Right lung (tissue), 5 donors: ENCODE data around the gene ASPSCR1. TPM values are rescaled to one million over a fixed set of nuclear protein-coding genes. Genes with fewer than 3 reads are reported as not detected.

Source experiments
- DNase-seq, 2 donors: peaks; one replicate each; pipeline ENCODE4 v3.0.0-alpha.2; 2013
- polyA plus RNA-seq, 5 donors: library from polyadenylated mRNA; unstranded; fragments of 120-200 nt; gene quantifications; one replicate each; pipeline versions ENCODE4 v1.2.1 to v1.2.3, GENCODE V29; 2013; ENCODE audit warnings: inconsistent platforms in 1 of 5, low replicate concordance in 1 of 5; ENCODE audit not compliant: insufficient read length in 5 of 5, insufficient read depth in 1 of 5

ASPSCR1 gene
- polyA plus RNA-seq, 5 donors = 32.9 to 68.3 (median 44.6) TPM

GRCh38 chr17:82022981-82023446 is 45.6 kb downstream of the ASPSCR1 start, which contains the start of gene LRRC45:
Gene LRRC45 (plus strand): TSS chr17:82023305. CDS start chr17:82023644, 339 bp downstream.
- DNase-seq = peak; percentile 99

DNA sequence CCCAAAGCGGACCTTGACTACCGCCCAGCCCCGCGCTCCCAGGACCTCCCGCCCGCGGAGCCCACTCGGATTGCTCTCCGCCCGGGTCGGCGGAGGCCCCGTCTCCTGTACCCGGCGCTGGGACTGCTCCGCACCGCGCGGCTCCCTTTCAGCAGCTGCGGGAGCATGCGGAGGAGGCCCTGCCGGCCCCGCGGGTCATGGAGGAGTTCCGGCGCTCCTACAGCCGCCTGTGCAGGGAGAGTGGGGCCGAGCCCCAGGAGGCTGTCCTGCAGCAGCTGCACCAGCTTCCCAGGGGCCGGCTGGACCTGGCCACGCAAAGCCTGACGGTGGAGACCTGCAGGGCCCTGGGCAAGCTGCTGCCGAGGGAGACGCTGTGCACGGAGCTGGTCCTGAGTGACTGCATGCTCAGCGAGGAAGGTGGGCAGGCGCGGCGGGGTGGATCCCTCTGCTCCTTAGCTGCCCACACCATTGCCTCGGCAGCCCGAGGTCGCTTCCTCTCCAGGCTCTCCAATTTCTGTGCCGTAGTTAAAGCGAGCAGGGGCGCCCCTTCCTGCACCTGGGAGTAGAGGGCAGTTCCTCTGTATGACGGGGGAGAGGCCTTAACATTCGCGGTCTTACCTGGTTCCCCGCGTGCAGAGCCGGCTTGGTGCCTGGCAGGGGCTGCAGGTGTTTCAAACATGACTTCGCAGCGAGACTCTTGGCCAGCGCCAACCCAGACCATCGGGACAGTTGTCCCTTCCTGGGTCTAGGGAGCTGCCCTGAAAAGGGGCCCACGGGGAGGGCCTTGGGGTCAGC is 46.2 kb downstream of the ASPSCR1 start:
- no peak for DNase-seq

GRCh38 chr17:82024859-82025258 is 47.4 kb downstream of the ASPSCR1 start:
- DNase-seq = no peak

DNA sequence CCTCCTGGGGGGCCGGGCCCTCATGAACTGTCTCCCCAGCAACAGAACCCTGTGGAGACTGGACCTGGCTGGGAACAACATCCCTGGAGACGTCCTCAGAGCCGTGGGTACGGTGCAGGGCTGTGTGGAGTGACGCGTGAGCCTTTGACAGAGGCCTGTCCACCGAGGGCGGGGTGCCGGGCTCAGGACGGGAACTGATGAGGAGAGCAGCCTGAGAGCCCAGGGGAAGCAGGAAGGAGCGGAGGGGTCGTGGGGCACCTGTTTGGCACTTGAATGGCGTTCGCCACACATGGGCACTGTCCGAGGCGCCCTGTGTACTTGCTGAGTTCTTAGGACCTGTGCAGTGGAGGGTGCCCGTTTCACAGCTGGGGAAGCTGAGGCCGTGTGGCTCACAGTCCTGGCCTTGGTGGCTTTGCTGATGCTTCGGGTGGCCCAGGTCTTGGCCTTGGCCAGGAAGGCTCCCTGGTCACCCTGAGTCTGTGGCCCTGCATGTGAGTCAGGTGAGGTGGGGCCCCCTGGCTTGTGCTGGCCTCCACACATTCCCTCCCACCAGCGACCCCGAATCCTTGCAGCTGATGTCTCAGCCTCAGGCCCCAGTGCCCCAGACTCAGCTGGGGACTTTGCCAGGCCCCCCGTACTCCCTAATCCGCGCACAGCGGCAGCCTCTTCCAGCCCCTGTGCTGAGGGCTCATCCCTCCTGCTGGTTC is 48.1 kb downstream of the ASPSCR1 start:
- DNase-seq = no peak

DNA sequence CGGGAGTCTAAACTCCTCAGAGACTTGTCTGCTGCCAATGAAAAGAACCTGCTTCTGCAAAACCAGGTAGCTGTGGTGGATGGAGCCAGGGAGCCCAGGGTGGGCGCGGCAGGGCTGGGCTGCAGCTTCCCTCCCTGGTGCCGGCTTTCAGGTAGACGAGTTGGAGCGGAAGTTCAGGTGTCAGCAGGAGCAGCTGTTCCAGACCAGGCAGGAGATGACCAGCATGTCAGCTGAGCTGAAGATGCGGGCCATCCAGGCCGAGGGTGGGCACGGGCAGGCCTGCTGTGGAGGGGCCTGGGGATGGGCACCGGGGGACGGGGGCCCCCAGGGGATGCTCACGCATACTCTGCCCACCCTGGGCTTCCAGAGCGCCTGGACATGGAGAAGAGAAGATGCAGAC is 50.8 kb downstream of the ASPSCR1 start:
- no peak for DNase-seq

DNA sequence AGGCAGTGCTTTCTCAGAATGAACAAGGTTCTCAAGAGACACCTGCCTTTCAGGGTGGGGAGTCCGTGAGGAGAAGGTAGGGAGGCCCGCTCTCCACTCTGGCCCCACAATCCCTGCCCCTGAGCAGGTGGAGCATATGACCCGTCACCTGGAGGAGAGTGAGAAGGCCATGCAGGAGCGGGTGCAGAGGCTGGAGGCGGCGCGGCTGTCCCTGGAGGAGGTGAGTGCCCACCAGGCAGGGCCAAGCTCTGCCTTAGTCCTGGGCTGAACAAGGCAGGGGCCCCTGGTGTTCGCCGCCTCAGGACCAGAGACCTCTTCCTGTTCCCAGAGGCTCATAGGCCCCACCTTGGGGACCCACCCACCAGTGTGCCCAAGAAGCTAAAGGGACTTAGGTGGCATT is 51.5 kb downstream of the ASPSCR1 start:
- no peak for DNase-seq

GRCh38 chr17:82029391-82029790 is 52.0 kb downstream of the ASPSCR1 start:
- DNase-seq = no peak

DNA sequence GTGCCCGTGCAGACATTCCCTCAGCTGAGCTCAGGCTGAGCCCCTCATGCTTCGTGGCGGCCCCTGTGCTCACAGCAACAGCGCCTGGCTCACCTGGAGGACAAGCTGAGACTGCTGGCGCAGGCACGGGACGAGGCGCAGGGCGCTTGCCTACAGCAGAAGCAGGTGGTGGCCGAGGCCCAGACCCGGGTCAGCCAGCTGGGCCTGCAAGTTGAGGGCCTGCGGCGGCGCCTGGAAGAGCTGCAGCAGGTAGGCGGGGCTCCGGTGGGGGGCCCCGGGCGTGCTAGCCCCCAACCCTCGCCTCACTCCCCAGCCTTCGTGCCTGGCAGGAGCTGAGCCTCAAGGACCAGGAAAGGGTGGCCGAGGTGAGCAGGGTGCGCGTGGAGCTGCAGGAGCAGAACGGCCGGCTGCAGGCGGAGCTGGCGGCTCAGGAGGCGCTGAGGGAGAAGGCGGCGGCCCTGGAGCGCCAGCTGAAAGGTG is 52.6 kb downstream of the ASPSCR1 start:
- no peak for DNase-seq

GRCh38 chr17:82030470-82031302 is 53.3 kb downstream of the ASPSCR1 start:
- peak in 1 of 2 donors; percentile 73 for DNase-seq

DNA sequence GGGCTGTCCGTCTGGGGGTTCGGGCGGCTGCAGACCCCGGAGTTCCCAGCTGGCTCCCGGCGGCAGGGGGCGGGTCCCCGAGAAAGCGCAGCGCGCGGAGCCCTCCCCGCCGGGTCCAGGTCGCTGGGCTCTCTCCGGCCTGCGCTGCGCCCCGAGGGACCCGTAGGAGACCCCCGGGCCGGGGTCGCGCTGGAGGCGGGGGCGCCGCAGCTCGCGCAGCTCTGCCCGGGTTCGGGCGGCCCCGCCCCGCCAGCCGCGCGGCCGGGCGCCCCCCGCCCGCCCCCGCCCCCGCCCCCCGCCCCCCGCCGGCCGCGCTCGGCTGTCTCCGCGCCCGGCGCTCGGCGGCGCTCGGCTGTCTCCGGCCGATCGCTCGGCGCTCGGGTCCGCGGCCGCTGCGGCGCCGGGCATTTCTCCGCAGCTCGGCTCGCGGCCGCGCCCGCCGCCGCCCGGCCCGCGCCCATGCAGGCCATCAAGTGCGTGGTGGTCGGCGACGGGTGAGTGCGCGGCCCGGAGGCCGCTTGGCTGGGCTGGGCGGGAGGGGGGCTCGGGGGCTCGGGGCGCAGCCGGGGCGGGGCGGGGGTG is 54.0 kb downstream of the ASPSCR1 start, which contains the start of gene RAC3:
Gene RAC3 (plus strand): TSS at position 376 of the 582 bp plus-strand sequence. CDS start 84 bp downstream, at position 460.
- DNase-seq = no peak

DNA sequence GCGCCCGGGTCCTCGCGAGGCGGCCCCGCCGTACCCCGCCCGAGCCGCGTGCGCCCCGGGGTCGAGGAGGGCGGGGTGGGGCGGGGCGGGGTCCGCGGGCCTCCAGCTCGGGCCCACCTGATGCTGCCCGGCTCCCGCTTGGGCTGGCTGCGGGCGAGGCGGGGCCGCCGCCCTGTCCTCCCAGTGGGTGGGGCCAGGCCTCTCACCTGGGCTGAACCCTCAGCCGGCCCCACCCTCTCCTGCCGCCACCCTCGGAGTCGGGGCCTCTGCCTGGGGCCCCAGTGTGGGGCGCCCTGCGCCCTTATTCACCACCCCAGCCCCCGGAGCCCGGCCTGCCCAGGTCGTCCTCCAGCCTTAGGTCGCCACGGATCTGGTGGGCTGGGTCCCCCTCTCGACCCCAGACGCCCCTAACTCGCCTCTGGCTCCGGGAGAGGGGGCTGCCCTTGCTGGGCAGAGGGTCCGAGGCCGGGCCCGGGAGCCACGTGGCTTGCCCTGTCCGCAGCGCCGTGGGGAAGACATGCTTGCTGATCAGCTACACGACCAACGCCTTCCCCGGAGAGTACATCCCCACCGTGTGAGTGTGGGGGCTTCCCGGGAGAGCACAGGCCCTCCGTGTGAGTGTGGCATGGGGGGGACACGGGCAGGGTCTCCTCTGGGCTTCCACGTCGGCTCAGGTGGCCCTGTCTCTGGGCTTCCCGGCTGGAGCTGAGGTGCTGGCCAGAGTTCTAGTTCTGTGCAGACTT is 54.6 kb downstream of the ASPSCR1 start:
- DNase-seq = no peak

DNA sequence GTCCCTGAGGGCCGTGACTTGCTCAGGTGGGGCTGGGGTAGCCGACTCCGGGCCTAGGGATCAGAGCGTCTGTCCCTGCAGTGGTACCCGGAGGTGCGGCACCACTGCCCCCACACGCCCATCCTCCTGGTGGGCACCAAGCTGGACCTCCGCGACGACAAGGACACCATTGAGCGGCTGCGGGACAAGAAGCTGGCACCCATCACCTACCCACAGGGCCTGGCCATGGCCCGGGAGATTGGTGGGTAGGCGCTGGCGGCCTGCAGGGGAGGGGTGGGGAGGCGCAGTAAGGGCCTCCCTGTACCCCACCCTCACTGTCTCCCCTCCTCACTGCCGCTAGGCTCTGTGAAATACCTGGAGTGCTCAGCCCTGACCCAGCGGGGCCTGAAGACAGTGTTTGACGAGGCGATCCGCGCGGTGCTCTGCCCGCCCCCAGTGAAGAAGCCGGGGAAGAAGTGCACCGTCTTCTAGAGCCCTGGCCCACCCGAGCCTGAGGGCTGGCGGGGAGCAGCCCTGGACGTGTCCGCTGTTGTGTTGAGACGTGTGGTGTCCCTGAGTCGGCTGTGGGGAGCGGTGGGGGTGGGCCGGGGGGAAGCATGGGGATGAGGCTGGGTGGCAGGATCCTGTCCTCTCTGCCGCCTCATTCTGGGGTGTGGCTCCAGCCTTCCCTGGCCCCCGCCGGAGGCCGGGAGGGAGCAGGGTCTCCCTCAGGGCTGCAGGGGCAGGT is 56.1 kb downstream of the ASPSCR1 start:
- no peak for DNase-seq

DNA sequence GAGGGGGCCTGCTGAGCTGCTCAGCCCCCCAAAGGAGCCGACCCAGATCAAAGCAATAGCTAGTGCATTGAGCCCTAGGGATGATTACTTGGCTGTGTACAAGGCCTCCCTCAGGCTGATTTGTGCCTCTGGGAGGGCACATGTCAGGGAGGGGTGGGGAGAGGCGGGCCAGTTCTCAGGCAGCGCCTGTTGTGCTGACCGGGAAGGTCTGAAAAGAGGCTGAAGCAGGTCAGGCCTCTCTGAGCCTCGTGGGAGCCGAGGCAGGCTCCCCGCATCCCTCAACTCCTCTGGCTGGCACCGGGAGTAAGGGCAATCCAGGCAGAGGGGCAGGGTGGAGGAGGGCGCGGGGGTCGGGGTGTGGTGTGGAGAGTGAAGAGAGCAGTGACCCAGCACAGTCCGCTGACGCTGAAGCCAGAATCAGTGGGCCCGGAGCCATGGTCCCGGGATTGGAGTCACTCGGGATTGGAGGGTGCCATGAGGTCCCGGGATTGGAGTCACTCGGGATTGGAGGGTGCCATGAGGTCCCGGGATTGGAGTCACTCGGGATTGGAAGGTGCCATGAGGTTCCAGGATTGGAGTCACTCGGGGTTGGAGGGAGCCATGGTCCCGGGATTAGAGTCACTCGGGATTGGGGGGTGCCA is 57.1 kb downstream of the ASPSCR1 start:
- DNase-seq = no peak

GRCh38 chr17:82035488-82035887 is 58.1 kb downstream of the ASPSCR1 start:
- DNase-seq = no peak

DNA sequence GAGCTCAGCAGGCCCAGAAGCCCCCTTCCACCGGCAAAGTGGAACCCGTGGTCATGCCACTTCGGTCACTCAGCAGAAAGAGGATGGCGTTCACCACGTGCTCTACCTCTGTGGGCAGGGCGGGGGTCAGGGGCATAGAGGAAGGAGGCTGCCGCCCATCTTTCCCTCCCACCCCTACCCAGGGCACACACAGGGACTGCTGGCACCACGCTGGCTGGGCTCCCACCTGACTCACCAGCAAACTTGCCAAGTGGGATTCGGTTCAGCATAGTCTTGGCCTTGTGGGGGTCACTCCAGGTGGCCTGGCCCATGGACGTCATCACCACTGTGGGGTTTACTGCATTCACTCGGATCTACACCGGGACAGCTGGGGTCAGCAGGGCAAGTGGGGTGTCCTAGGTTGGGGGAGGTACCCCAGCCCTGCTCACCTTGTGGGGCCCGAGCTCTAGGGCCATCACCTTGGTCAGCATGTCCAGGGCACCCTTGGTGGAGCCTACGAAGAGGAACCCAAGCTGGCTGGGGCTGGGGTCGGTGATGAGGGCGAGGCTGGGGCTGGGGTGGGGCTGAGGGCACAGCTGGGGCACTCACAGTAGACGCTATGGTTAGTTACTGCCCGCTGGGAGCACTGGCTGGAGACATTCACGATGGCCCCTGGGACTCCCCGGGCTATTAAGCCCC is 58.7 kb downstream of the ASPSCR1 start:
- DNase-seq = no peak

- DNase-seq = no peak
These were observed 59.2 kb downstream of the ASPSCR1 start for GRCh38 chr17:82036634-82037091.

GRCh38 chr17:82037092-82037888 is 59.9 kb downstream of the ASPSCR1 start, which contains the start of gene DCXR:
Gene DCXR (minus strand): TSS chr17:82037697. CDS start chr17:82037682, 15 bp downstream.
- peak; percentile 94 to 96 for DNase-seq

DNA sequence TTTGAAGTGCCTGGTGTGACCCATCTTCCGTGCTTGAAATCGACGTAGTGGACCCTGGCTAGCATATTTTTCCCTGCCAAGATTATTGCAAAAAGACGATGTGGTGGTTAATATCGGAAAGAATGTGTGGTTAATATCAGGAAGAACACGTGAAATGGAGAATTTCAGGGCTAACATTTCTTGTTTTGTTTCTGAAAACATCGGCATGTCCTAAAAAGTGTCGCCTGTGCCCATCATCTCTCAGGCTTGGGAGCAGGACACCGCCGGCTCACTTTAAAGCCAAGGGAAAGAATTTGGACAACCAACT is 60.4 kb downstream of the ASPSCR1 start:
- DNase-seq = no peak
